Stomach (tissue), 9 donors: ENCODE results near the gene GBP6. TPM values are rescaled to one million over a fixed set of nuclear protein-coding genes. Genes with fewer than 3 reads are reported as not detected.

Experiments
- DNase-seq, 2 donors: peaks; one replicate each; pipeline versions ENCODE4 v3.0.0 to v3.0.0-alpha.2; 2013 to 2019
- H3K27ac ChIP-seq, 5 donors: fragments of 200-600 bp in 4 of 5; sonication (generic) in 4 of 5; one replicate each; pipeline ENCODE4 v1.5.1; 2013 to 2019; ENCODE audit warnings: mild to moderate bottlenecking in 1 of 5, moderate library complexity in 1 of 5
- H3K27me3 ChIP-seq, 3 donors: fragments of 200-600 bp; sonication (generic); one replicate each; pipeline ENCODE4 v1.5.1; 2017 to 2019; ENCODE audit warnings: mixed run types in 1 of 3
- H3K36me3 ChIP-seq, 4 donors: fragments of 200-600 bp; sonication (generic); 1 replicate in 3 of 4; 2 replicates in 1 of 4; pipeline ENCODE4 v1.5.1; 2016 to 2019
- H3K4me1 ChIP-seq, 4 donors: fragments of 200-600 bp; sonication (generic); one replicate each; pipeline ENCODE4 v1.5.1; 2016 to 2019
- H3K4me3 ChIP-seq, 4 donors: fragments of 200-600 bp; sonication (generic) in 3 of 4; one replicate each; pipeline ENCODE4 v1.5.1; 2016 to 2019; ENCODE audit warnings: mild to moderate bottlenecking in 1 of 4
- H3K9me3 ChIP-seq, 4 donors: fragments of 200-600 bp; sonication (generic); one replicate each; pipeline ENCODE4 v1.5.1; 2016 to 2019
- EP300 ChIP-seq: sonication (generic); formaldehyde crosslinking; IDR thresholded peaks from one replicate; pipeline ENCODE4 v1.6.1; 2017; ENCODE audit warnings: antibody characterized with exemption
- POLR2A ChIP-seq, 4 donors: fragments of 450-650 bp; IDR thresholded peaks; one replicate each; pipeline ENCODE4 v1.6.1; 2016; ENCODE audit warnings: antibody characterized with exemption in 4 of 4, control low read depth in 2 of 4, mild to moderate bottlenecking in 1 of 4, moderate library complexity in 1 of 4
- POLR2AphosphoS5 ChIP-seq, 3 donors: sonication (generic); formaldehyde crosslinking; IDR thresholded peaks; one replicate each; pipeline ENCODE4 v1.6.1; 2016; ENCODE audit warnings: antibody characterized with exemption in 3 of 3
- WGBS, 5 donors: extraction: QIAGEN DNeasy Blood & Tissue Kit in 3 of 5; methylation state at CpG; one replicate each; pipeline versions ENCODE4 v1.1.5 to v1.1.7; 2013 to 2018; 5-methylcytosine and 5-hydroxymethylcytosine counted together
- intact Hi-C: fragments of 100-400 bp; cut with DNase I; formaldehyde crosslinking; loops from one replicate; pipeline ENCODE4 v1.15.1; 2023; ENCODE audit warnings: low total_unique reads
- polyA plus RNA-seq, 3 donors: library from polyadenylated mRNA; stranded (reverse); fragments of 200-250 nt; gene quantifications; one replicate each; pipeline ENCODE4 v1.2.3, GENCODE V29; 2013
- total RNA-seq, 5 donors: library from RNA; depleted of rRNA; stranded (reverse); fragments of >200 nt; gene quantifications; one replicate each; pipeline versions ENCODE4 v1.1.0 to v1.2.3, GENCODE V29; 2014 to 2016
- TF ChIP-seq, protein P1 (sequence below), 7 experiments: fragments of 450-650 bp in 4 of 7; fragments of 200-600 bp in 3 of 7; sonication (generic) in 3 of 7; IDR thresholded peaks; one replicate each; pipeline ENCODE4 v1.5.1; 2016 to 2019; ENCODE audit warnings: antibody characterized with exemption in 7 of 7, control low read depth in 2 of 7, mild to moderate bottlenecking in 1 of 7
- donor health status: healthy with polysubstance abuse.
- donor health status: Bipolar disorder and iron deficiency.
- donor health status: healthy.

GBP6 gene
- total and polyA plus RNA-seq, 8 donors, result 0.46 to 50.8 (median 1.1) TPM; not detected in 5

DNA sequence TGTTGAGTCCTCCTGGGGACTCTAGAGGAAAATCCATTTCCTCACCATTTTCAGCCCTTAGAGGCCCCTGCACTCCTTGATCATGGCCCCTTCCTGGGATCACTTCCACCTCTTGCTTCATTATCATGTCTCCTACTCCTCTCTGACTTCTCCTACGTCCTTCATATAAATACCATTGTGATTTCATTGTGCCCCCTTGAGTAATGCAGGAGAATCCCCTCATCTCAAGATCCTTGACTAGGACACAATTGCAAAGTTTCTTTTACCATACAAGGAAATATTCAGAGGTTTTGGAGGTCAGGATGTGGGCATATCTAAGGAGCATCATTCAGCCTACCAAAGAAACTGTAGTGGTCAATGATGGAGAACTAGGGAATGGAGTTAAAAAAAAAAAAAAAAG, 8.8 kb upstream of the GBP6 start:
- Histone ChIP-seq H3K27ac (no peak overlapping the region), H3K9me3 (no peaks in the 10 kb centered on the region), H3K36me3 (no peaks in the 10 kb centered on the region), H3K4me3 (no peak overlapping the region), H3K27me3 (no peaks in the 10 kb centered on the region), H3K4me1 (peaks cover 0 to 23% (median 13%) of the 10 kb centered on the region in 4 donors)
- 79 to 100% (median 90%) methylated on average over 1 of the region's 1 CpG for WGBS, 5 donors
- DNase-seq, result no peak
- intact Hi-C loops, result loop anchor here (10.0 kb wide), 1 partner anchor 240 kb away; no protein-coding TSS in a partner anchor
- TF ChIP-seq EP300 (no peak), POLR2A (IDR thresholded peaks at IDR 0.05) (no peak), POLR2AphosphoS5 (IDR thresholded peaks at IDR 0.05) (no peak)
- TF ChIP-seq, protein P1, sequence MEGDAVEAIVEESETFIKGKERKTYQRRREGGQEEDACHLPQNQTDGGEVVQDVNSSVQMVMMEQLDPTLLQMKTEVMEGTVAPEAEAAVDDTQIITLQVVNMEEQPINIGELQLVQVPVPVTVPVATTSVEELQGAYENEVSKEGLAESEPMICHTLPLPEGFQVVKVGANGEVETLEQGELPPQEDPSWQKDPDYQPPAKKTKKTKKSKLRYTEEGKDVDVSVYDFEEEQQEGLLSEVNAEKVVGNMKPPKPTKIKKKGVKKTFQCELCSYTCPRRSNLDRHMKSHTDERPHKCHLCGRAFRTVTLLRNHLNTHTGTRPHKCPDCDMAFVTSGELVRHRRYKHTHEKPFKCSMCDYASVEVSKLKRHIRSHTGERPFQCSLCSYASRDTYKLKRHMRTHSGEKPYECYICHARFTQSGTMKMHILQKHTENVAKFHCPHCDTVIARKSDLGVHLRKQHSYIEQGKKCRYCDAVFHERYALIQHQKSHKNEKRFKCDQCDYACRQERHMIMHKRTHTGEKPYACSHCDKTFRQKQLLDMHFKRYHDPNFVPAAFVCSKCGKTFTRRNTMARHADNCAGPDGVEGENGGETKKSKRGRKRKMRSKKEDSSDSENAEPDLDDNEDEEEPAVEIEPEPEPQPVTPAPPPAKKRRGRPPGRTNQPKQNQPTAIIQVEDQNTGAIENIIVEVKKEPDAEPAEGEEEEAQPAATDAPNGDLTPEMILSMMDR (IDR thresholded peaks at IDR 0.05), result no peak

DNA sequence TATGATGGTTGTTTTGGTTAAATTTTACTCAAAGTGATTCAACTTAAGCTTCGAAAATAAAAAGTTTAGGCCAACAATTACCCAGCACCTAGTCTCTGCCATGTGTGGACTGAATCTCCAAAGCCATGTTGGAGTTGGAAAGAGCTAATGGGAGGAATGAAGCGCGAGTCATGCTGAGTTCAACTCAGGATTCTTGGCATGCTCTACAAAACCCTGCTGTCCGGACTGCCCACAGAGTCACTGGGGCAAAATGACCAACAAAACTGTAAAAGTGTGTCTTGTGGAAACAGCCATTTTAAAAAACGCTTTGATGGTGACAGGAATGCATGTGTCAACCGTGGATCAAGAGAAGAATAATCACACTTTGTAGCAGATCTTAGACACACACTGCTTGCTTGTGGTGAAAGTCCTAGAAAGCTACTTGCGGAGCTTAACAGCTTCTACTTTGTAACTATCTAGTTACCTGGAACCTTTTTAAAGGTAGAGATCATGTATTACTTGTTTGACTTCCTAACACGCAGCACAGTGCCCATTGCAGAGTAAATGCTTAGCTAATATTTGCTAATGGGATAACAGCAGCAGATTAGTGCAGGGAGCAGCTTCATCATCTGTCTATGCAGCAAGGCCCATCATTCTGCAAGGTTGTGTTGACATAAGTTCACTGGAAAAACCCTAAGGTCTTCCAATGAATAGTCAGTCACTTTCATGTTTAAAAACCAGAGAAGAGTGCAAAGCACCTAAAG, 7.0 kb upstream of the GBP6 start:
- 36 to 62% (median 50%) methylated on average over 8 of the region's 8 CpGs for WGBS, 5 donors
- Histone ChIP-seq H3K4me1 (peaks cover 0 to 23% (median 13%) of the 10 kb centered on the region in 4 donors), H3K9me3 (no peaks in the 10 kb centered on the region), H3K36me3 (no peaks in the 10 kb centered on the region), H3K27ac (no peak overlapping the region), H3K27me3 (no peaks in the 10 kb centered on the region), H3K4me3 (no peak overlapping the region)
- intact Hi-C loops, result loop anchor here (10.0 kb wide), 1 partner anchor 242 kb away; no protein-coding TSS in a partner anchor
- DNase-seq, result peak in 1 of 2 donors; percentile 36
- no peak for TF ChIP-seq POLR2A (IDR thresholded peaks at IDR 0.05)
- TF ChIP-seq, protein P1 (IDR thresholded peaks at IDR 0.05), result no peak
- TF ChIP-seq POLR2AphosphoS5 (IDR thresholded peaks at IDR 0.05), result no peak
- TF ChIP-seq EP300, result no peak

DNA sequence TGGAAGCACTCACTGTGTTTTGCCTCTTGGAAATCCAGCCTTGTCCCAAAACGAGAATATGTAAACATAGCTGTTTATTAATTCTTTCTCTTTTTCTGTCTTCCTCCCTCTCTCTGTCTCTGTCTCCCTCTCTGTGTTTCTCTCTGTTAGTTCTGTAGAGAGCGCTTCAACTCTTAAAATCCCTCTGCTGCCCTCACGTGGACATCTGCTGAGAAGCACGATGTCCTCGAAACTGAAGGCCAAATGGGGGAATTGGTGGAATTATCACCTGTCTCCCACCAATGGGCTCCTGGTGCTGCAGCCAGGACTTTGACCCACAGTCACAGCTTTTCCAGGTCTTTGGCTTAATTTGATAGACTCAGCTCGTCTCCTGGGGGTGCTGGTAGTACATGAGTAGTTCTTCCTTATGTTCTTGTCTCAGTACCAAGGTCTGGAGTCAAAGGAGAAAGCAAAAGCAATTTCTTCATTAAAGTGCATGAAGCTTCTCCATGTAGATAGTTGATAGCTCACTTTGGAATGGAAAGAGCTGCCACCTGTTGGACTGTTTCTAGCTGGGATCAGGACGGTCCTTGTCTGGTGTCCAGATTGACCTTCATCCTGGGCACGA, 5.5 kb upstream of the GBP6 start:
- Histone ChIP-seq H3K4me3 (no peak overlapping the region), H3K27me3 (no peaks in the 10 kb centered on the region), H3K4me1 (peaks cover 0 to 29% (median 16%) of the 10 kb centered on the region in 4 donors), H3K27ac (no peak overlapping the region), H3K9me3 (no peaks in the 10 kb centered on the region), H3K36me3 (no peaks in the 10 kb centered on the region)
- DNase-seq, result peak; percentile 86 to 91
- TF ChIP-seq POLR2AphosphoS5 (IDR thresholded peaks at IDR 0.05) (peak in 1 of 3 donors; percentile 48), EP300 (no peak)
- TF ChIP-seq, protein P1 (IDR thresholded peaks at IDR 0.05), result peak in 5 of 7 experiments; percentile 56 to 81 (median 69)
- intact Hi-C loops, result loop anchor here (10.0 kb wide), 1 partner anchor 244 kb away; no protein-coding TSS in a partner anchor
- 19 to 23% (median 21%) methylated on average over 8 of the region's 8 CpGs for WGBS, 5 donors

DNA sequence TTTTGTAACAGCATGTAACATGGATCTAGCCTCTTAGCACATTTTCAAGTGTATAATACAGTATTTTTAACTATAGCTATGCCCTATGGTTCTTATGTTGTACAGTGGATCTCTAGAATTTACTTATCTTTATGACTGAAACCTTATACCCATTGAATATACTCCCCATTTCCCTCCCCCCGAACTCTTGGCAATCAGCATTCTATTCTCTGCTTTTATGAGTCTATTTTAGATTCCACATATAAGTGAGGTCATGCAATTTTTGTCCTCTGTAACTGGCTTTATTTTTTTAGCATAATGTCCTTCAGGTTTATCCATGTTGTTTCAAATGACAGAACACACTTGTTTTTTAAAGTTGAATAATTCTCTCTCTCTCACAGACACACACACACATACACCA, 3.1 kb upstream of the GBP6 start:
- intact Hi-C loops, result loop anchor here (10.0 kb wide), 1 partner anchor 356 kb away; no protein-coding TSS in a partner anchor
- 76 to 89% (median 85%) methylated on average over 1 of the region's 1 CpG for WGBS, 5 donors

More for the DNA sequence above, 3.1 kb upstream of the GBP6 start:
- H3K4me1 ChIP-seq, result peaks cover 0 to 38% (median 18%) of the 10 kb centered on the region in 4 donors
- H3K36me3 ChIP-seq, result no peaks in the 10 kb centered on the region
- DNase-seq, result no peak
- H3K4me3 ChIP-seq, result no peak overlapping the region
- no peaks in the 10 kb centered on the region for H3K27me3 ChIP-seq
- TF ChIP-seq POLR2A (IDR thresholded peaks at IDR 0.05) (no peak), POLR2AphosphoS5 (IDR thresholded peaks at IDR 0.05) (no peak), EP300 (no peak)
- TF ChIP-seq, protein P1 (IDR thresholded peaks at IDR 0.05), result no peak
- H3K9me3 ChIP-seq, result no peaks in the 10 kb centered on the region
- H3K27ac ChIP-seq, result no peak overlapping the region
